HG03520 (cell line): ENCODE results near the gene MCTP1.

Source experiments
- ATAC-seq: cut with Tn5 transposase; IDR thresholded peaks from one replicate; pipeline ENCODE4 v1.9.1; 2021; ENCODE audit warnings: mild to moderate bottlenecking, moderate library complexity; ENCODE audit not compliant: unreplicated experiment

MCTP1 gene

GRCh38 chr5:95080030-95080429 is 204.9 kb downstream of the MCTP1 start:
- ATAC-seq: no peak

- ATAC-seq: no peak
Measured at GRCh38 chr5:95078868-95079267, 206.0 kb downstream of the MCTP1 start.

GRCh38 chr5:95076395-95077185 is 208.3 kb downstream of the MCTP1 start:
- no peak for ATAC-seq

GRCh38 chr5:95075111-95075510 is 209.8 kb downstream of the MCTP1 start:
- no peak for ATAC-seq

- ATAC-seq: no peak
Measured at GRCh38 chr5:95072281-95072680, 212.6 kb downstream of the MCTP1 start.

- no peak for ATAC-seq
Measured at GRCh38 chr5:95070866-95071265, 214.0 kb downstream of the MCTP1 start.

GRCh38 chr5:95070453-95070852 is 214.4 kb downstream of the MCTP1 start:
- ATAC-seq: no peak

GRCh38 chr5:95069948-95070347 is 214.9 kb downstream of the MCTP1 start:
- ATAC-seq: no peak

GRCh38 chr5:95069021-95069420 is 215.9 kb downstream of the MCTP1 start:
- no peak for ATAC-seq

- ATAC-seq: no peak
Measured at GRCh38 chr5:95068289-95068910, 216.5 kb downstream of the MCTP1 start.

- ATAC-seq: no peak
Measured at GRCh38 chr5:95066048-95066447, 218.8 kb downstream of the MCTP1 start.

GRCh38 chr5:95063492-95063891 is 221.4 kb downstream of the MCTP1 start:
- ATAC-seq: no peak

- no peak for ATAC-seq
Measured at GRCh38 chr5:95060098-95060497, 224.8 kb downstream of the MCTP1 start.

GRCh38 chr5:95059636-95060035 is 225.3 kb downstream of the MCTP1 start:
- no peak for ATAC-seq

- ATAC-seq: no peak
Measured at GRCh38 chr5:95057615-95058014, 227.3 kb downstream of the MCTP1 start.

- no peak for ATAC-seq
Measured at GRCh38 chr5:95053253-95053652, 231.6 kb downstream of the MCTP1 start.

- ATAC-seq: no peak
Measured at GRCh38 chr5:95050708-95051107, 234.2 kb downstream of the MCTP1 start.

GRCh38 chr5:95048628-95049027 is 236.3 kb downstream of the MCTP1 start:
- no peak for ATAC-seq

GRCh38 chr5:95045181-95045965 is 239.5 kb downstream of the MCTP1 start:
- no peak for ATAC-seq

GRCh38 chr5:95044096-95044495 is 240.8 kb downstream of the MCTP1 start:
- no peak for ATAC-seq

GRCh38 chr5:95043648-95044047 is 241.2 kb downstream of the MCTP1 start:
- no peak for ATAC-seq

- no peak for ATAC-seq
Measured at GRCh38 chr5:95043234-95043633, 241.7 kb downstream of the MCTP1 start.
